Measurements from ENCODE around the gene ANXA3. TPM values are rescaled to one million over a fixed set of nuclear protein-coding genes. Genes with fewer than 3 reads are reported as not detected.

Gene ANXA3
- total RNA-seq, 1 experiment from 2014 or later = 263 TPM

GRCh38 chr4:78533854-78534253 is 17.7 kb upstream of the ANXA3 start:
- POLR2A ChIA-PET (ENCODE audit: unreplicated experiment) = interaction anchor here (0.6 to 0.9 kb wide), 2 partner anchors 17 to 36 kb away, joined by 3 to 7 read pairs; partner anchors contain the start of gene ANXA3

DNA sequence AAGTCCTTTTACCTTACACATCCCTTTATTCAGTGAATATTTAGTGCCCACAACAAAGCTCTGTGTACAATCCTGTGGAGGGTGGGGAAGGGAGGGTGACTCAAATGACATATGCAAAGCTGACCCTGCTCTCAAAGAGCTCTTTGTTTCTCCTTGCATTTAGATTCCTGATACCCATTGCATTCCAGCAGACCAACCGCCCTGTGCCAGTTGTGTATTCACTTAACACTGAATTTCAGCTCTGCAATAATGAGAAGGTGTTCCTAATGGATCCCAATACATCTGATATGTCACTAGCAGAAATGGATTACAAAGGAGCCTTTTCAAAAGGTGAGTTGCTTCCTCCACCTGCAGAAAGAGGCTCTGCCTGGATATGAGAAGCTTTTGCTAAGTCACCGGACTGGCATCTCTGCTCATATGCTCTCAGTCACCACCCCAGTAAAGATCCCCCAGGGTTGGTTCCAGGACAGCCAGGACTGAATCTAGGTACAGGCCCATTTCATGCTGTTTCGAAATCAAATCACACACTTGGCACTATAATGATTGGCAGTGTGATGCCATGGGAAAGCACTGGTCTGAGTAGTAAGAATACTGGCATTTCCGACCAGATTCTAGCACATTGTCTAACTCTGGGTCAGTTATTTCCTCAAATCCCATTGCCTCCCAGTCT is 17.1 kb upstream of the ANXA3 start:
- CTCF ChIA-PET = interaction anchor here (0.6 to 0.8 kb wide), 2 partner anchors 10 to 475 kb away, joined by 3 to 4 read pairs; no protein-coding TSS in a partner anchor
- Histone ChIP-seq H3K4me2 (ENCODE audit: low read length) (peak overlapping the region; percentile 36), H3K27me3 (ENCODE audit: low read length) (no peaks in the 10 kb centered on the region), H3K36me3 (ENCODE audit: low read depth, low read length) (no peaks in the 10 kb centered on the region), H3K9me3 (ENCODE audit: low read length) (no peaks in the 10 kb centered on the region), H3K27ac (ENCODE audit: low read length) (peak overlapping the region; percentile 90), H3K4me3 (ENCODE audit: low read length) (no peak overlapping the region), H3F3A (ENCODE audit: low read length, unreplicated experiment) (peaks cover 3% of the 10 kb centered on the region), H2AFZ (ENCODE audit: low read length) (0 out of 2 replicates have a peak overlapping the region, but pooled peaks have one; percentile 15), H3K9me2 (replicated peaks; ENCODE audit: low read length) (no peaks in the 10 kb centered on the region), H3K9ac (ENCODE audit: low read length) (peak overlapping the region; percentile 28), H4K20me1 (ENCODE audit: low read length) (no peaks in the 10 kb centered on the region), H3K79me2 (ENCODE audit: low read length) (no peaks in the 10 kb centered on the region), H3K4me1 (ENCODE audit: insufficient read depth, low read length) (peaks cover 39% of the 10 kb centered on the region)
- ATAC-seq (peak; percentile 81), DNase-seq (peak; percentile 82)
- intact Hi-C loops (cut with micrococcal nuclease) = no loop called here
- TF ChIP-seq EZH2 (IDR thresholded peaks at IDR 0.05; ENCODE audit: low read length, unreplicated experiment) = no peak
- BruUV-seq (replicated peaks) = no TSS peak
- POLR2A ChIA-PET (ENCODE audit: unreplicated experiment) = interaction anchor here (0.6 to 0.9 kb wide), 2 partner anchors 17 to 35 kb away, joined by 3 to 7 read pairs; partner anchors contain the start of gene ANXA3

More at GRCh38 chr4:78533854-78534253, 17.7 kb upstream of the ANXA3 start:
- H4K20me1 ChIP-seq (ENCODE audit: low read length) = no peaks in the 10 kb centered on the region
- ATAC-seq = no peak
- H3K9me3 ChIP-seq (ENCODE audit: low read length) = no peaks in the 10 kb centered on the region
- no peak overlapping the region for H3K4me3 ChIP-seq (ENCODE audit: low read length)
- peaks cover 45% of the 10 kb centered on the region for H3K4me1 ChIP-seq (ENCODE audit: insufficient read depth, low read length)
- no peaks in the 10 kb centered on the region for H3K36me3 ChIP-seq (ENCODE audit: low read depth, low read length)
- H3K4me2 ChIP-seq (ENCODE audit: low read length) = peak overlapping the region; percentile 29; the same call in 1 of the 2 replicates
- H3K27ac ChIP-seq (ENCODE audit: low read length) = peak overlapping the region; percentile 90
- no peaks in the 10 kb centered on the region for H3K9me2 ChIP-seq (replicated peaks; ENCODE audit: low read length)
- DNase-seq = no peak
- H3F3A ChIP-seq (ENCODE audit: low read length, unreplicated experiment) = peaks cover 3% of the 10 kb centered on the region
- no peak overlapping the region for H2AFZ ChIP-seq (ENCODE audit: low read length)
- CTCF ChIA-PET = interaction anchor here (0.6 to 0.8 kb wide), 2 partner anchors 11 to 474 kb away, joined by 3 to 4 read pairs; no protein-coding TSS in a partner anchor
- peak overlapping the region; percentile 29; the same call in 1 of the 2 replicates for H3K9ac ChIP-seq (ENCODE audit: low read length)
- intact Hi-C loops (cut with micrococcal nuclease) = no loop called here
- H3K79me2 ChIP-seq (ENCODE audit: low read length) = no peaks in the 10 kb centered on the region
- TF ChIP-seq, protein P1, sequence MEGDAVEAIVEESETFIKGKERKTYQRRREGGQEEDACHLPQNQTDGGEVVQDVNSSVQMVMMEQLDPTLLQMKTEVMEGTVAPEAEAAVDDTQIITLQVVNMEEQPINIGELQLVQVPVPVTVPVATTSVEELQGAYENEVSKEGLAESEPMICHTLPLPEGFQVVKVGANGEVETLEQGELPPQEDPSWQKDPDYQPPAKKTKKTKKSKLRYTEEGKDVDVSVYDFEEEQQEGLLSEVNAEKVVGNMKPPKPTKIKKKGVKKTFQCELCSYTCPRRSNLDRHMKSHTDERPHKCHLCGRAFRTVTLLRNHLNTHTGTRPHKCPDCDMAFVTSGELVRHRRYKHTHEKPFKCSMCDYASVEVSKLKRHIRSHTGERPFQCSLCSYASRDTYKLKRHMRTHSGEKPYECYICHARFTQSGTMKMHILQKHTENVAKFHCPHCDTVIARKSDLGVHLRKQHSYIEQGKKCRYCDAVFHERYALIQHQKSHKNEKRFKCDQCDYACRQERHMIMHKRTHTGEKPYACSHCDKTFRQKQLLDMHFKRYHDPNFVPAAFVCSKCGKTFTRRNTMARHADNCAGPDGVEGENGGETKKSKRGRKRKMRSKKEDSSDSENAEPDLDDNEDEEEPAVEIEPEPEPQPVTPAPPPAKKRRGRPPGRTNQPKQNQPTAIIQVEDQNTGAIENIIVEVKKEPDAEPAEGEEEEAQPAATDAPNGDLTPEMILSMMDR (conservative IDR thresholded peaks at IDR 0.05; ENCODE audit: low read depth, low read length) = no peak
- no peak for TF ChIP-seq EZH2 (IDR thresholded peaks at IDR 0.05; ENCODE audit: low read length, unreplicated experiment)
- no peak for TF ChIP-seq EZH2phosphoT487 (IDR thresholded peaks at IDR 0.05; ENCODE audit: borderline replicate concordance, low read length)
- TSS peak; percentile 35 for BruUV-seq (replicated peaks)
- no peaks in the 10 kb centered on the region for H3K27me3 ChIP-seq (ENCODE audit: low read length)

- H3K9me3 ChIP-seq (ENCODE audit: low read length) = no peaks in the 10 kb centered on the region
- no peaks in the 10 kb centered on the region for H3K9me2 ChIP-seq (replicated peaks; ENCODE audit: low read length)
- H3F3A ChIP-seq (ENCODE audit: low read length, unreplicated experiment) = no peaks in the 10 kb centered on the region
- no TSS peak for BruUV-seq (replicated peaks)
- H3K9ac ChIP-seq (ENCODE audit: low read length) = no peak overlapping the region
- H3K36me3 ChIP-seq (ENCODE audit: low read depth, low read length) = no peaks in the 10 kb centered on the region
- H2AFZ ChIP-seq (ENCODE audit: low read length) = no peak overlapping the region
- no peaks in the 10 kb centered on the region for H3K79me2 ChIP-seq (ENCODE audit: low read length)
- ATAC-seq (peak; percentile 70), DNase-seq (peak; percentile 85)
- H3K27ac ChIP-seq (ENCODE audit: low read length) = peak overlapping the region; percentile 72
- peaks cover 46% of the 10 kb centered on the region for H3K4me1 ChIP-seq (ENCODE audit: insufficient read depth, low read length)
- no peak overlapping the region for H3K4me2 ChIP-seq (ENCODE audit: low read length)
- POLR2A ChIA-PET (ENCODE audit: unreplicated experiment) = interaction anchor here (0.5 to 0.6 kb wide), 3 partner anchors 9 to 1578 kb away, joined by 3 to 4 read pairs (median 4); partner anchors contain the start of genes ANXA3 and MRPL1
- H4K20me1 ChIP-seq (ENCODE audit: low read length) = no peaks in the 10 kb centered on the region
- TF ChIP-seq, protein P1 (conservative IDR thresholded peaks at IDR 0.05; ENCODE audit: low read depth, low read length) = no peak
- H3K27me3 ChIP-seq (ENCODE audit: low read length) = no peaks in the 10 kb centered on the region
- intact Hi-C loops (cut with micrococcal nuclease) = no loop called here
- no peak overlapping the region for H3K4me3 ChIP-seq (ENCODE audit: low read length)
- CTCF ChIA-PET = interaction anchor here (0.5 kb wide), 1 partner anchor 664 kb away, joined by 6 read pairs; no protein-coding TSS in a partner anchor
Observed at GRCh38 chr4:78542373-78542772, 9.2 kb upstream of the ANXA3 start.
